Heart right ventricle (tissue), 16 donors: Measurements from ENCODE around the gene SMARCE1. TPM values are rescaled to one million over a fixed set of nuclear protein-coding genes. Genes with fewer than 3 reads are reported as not detected.
A peak's percentile ranks its signal among the peaks of the same experiment; 100 is the strongest.

Experiments used
- ATAC-seq, 8 donors: fragments of 200-7000 bp; cut with Tn5 transposase; one replicate each; pipeline ENCODE4 v1.9.1; 2020; ENCODE audit warnings: mild to moderate bottlenecking in 8 of 8, moderate library complexity in 8 of 8, moderate number of reproducible peaks in 1 of 8
- DNase-seq, 2 donors: peaks; one replicate each; pipeline ENCODE4 v3.0.0-alpha.2; 2020
- H3K27ac ChIP-seq, 10 donors: fragments of 200-600 bp; sonication (generic) in 2 of 10; one replicate each; pipeline versions ENCODE4 v1.5.0 to v1.8.0; 2020 to 2022; ENCODE audit warnings: mild to moderate bottlenecking in 3 of 10
- H3K27me3 ChIP-seq, 7 donors: fragments of 200-600 bp; one replicate each; pipeline ENCODE4 v1.8.0; 2021 to 2022; ENCODE audit warnings: mild to moderate bottlenecking in 2 of 7
- H3K36me3 ChIP-seq, 9 donors: fragments of 200-600 bp; sonication (generic) in 1 of 9; one replicate each; pipeline versions ENCODE4 v1.5.0 to v1.8.0; 2020 to 2022; ENCODE audit warnings: mild to moderate bottlenecking in 2 of 9
- H3K4me1 ChIP-seq, 9 donors: fragments of 200-600 bp; sonication (generic) in 1 of 9; one replicate each; pipeline versions ENCODE4 v1.5.0 to v1.8.0; 2020 to 2022; ENCODE audit warnings: mild to moderate bottlenecking in 4 of 9
- H3K4me3 ChIP-seq, 10 donors: fragments of 200-600 bp; sonication (generic) in 2 of 10; one replicate each; pipeline versions ENCODE4 v1.5.0 to v1.8.0; 2020 to 2022; ENCODE audit warnings: mild to moderate bottlenecking in 7 of 10, moderate library complexity in 2 of 10
- H3K9me3 ChIP-seq, 11 donors: fragments of 200-600 bp in 10 of 11; sonication (generic) in 2 of 11; one replicate each; pipeline versions ENCODE4 v1.5.0 to v1.8.0; 2013 to 2022; ENCODE audit warnings: mild to moderate bottlenecking in 2 of 11, control low read depth in 1 of 11, moderate library complexity in 1 of 11
- CTCF ChIP-seq, 9 donors: fragments of 200-600 bp; sonication (generic) in 2 of 9; IDR thresholded peaks; one replicate each; pipeline versions ENCODE4 v1.5.0 to v1.8.0; 2021 to 2022; ENCODE audit warnings: antibody characterized with exemption in 9 of 9, mild to moderate bottlenecking in 5 of 9, moderate library complexity in 1 of 9
- WGBS, 2 donors: extraction: QIAGEN DNeasy Blood & Tissue Kit; methylation state at CpG; one replicate each; pipeline ENCODE4 v1.1.7; 2013; ENCODE audit warnings: inconsistent platforms in 1 of 2; 5-methylcytosine and 5-hydroxymethylcytosine counted together
- intact Hi-C, 10 donors: fragments of 100-400 bp; cut with DNase I; formaldehyde crosslinking; loops; one replicate each; pipeline versions ENCODE4 v1.11.1 to v1.14.2; 2022
- polyA plus RNA-seq, 2 donors: library from polyadenylated mRNA; stranded (reverse); fragments of 200-250 nt; gene quantifications; one replicate each; pipeline ENCODE4 v1.2.3, GENCODE V29; 2013
- total RNA-seq, 10 donors: library from RNA; stranded (reverse); fragmentation: NEBNext Ultra II Directional in 3 of 10; extraction: Animal tissue kit (Norgen Biotek cat#: 25700) in 3 of 10; gene quantifications; one replicate each; pipeline versions ENCODE4 v1.2.1 to v1.2.4, GENCODE V29; 2021 to 2023
- donor health status: Arrhythmogenic right ventricular cardiomyopathy.
- donor health status: ischemic (EF 13 %, LVEDD 7.1; RV severe dilation, severe dysfunction).
- donor health status: healthy with polysubstance abuse.
- donor health status: DM: no; HTN: yes; CAD: no.
- donor health status: DM: no; HTN: no; CAD: no.
- donor health status: ischemic (EF 25% LVEDD 6.9; RV normal size, moderate dysfunction).
- donor health status: ischemic (EF 25% LVEDD 5.7; RV mildly dilated, moderate dysfunction).
- donor health status: healthy.
- donor health status: DM: yes; HTN: yes; CAD: no.
- donor health status: Ischemic cardiomyopathy.
- donor health status: ischemic (EF 35%, LVEDD 5.7; RV mildly dilated, moderate dysfunction).
- donor health status: nonischemic (EF 11% LVEDD 7.7; RV severe dilation, severe dysfunction).
- donor health status: DM: yes; HTN: yes; CAD: no.
- donor health status: PGD.
- donor health status: ischemic (EF 29% LVEDD 5.4; RV normal size, mild dysfunction).
- donor health status: nonischemic (EF 23%, LVEDD 6.1; RV moderate dilation, normal function).

The SMARCE1 gene
- total and polyA plus RNA-seq, 12 donors: 48.6 to 85.5 (median 65.3) TPM

DNA sequence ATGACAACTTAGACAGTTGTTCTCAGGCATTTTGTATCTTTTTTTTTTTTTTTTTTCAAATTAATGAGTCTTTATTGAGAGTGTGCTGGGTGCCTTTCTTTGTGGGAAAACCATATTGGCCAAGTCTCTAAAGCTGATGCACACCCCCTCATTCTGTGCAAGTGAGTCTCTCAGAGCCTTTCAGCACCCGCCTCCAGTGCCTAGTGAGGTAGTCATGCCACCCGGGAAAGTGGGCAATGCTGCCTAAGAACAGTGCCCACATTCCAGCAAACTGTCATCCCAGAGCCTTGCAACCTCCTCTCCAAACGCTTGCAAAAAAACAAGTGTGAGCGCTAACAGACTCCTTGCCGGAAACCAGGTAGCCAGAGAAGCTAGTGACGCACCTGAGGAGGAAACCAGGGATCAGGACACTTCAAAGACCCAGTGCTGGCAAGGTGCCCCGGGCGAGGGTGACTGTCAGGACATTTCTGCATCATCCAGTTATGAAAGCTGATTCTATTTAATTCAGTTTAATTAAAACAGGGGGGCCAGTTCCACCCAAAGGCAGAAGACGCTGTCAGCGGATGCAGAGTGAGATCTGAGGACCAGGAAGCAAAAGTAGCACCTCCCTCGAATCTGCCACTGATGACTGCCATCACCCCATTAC lies 34.9 kb downstream of the SMARCE1 start:
- Histone ChIP-seq H3K27me3 (peaks cover 4 to 36% (median 9%) of the 10 kb centered on the region in 7 donors), H3K36me3 (no peaks in the 10 kb centered on the region), H3K9me3 (no peaks in the 10 kb centered on the region), H3K27ac (peak overlapping the region in 1 of 10 donors; percentile 75), H3K4me3 (no peak overlapping the region), H3K4me1 (peaks cover 0 to 11% (median 0%) of the 10 kb centered on the region in 9 donors)
- intact Hi-C loops: loop anchor here in 2 of 10 donors (10.0 kb wide), 2 partner anchors 182 to 1052 kb away; partner anchors contain the start of gene KRT28 (in 1 of the 2)
- no peak for DNase-seq
- 76 to 77% methylated on average over 11 of the region's 11 CpGs for WGBS, 2 donors
- TF ChIP-seq CTCF (IDR thresholded peaks at IDR 0.05): no peak
- ATAC-seq: no peak

DNA sequence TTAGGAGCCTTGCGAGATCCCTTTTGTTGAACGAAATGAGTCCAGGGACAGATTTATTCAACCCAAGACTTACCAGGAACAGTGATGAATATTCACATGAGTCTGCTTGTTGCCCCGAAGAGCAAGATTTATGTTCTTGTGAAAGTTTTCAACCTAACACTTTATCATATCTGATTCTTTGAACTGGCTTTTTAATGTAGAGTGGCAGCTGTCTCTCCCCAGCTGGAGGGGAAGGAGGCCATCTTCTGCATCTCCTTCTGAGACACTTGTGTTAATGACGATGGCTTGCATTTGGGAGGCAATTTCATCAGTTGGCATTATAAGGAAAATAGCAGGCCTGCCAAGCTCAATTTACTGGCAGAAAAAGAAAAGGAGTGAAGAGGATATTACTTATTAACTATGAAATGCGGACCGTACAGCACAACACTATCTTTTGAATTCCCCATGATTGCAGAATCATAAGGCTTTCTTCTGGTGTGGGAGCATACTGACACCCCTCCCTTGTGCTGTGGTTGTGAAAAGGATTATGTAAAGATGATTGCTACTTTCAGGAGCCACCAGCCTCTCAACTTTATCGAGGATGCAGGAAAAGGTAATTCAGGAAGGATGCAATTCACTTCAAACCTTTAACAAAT lies 35.7 kb downstream of the SMARCE1 start:
- DNase-seq: no peak
- 76 to 77% methylated on average over 7 of the region's 7 CpGs for WGBS, 2 donors
- H3K4me3 ChIP-seq: no peak overlapping the region
- H3K9me3 ChIP-seq: no peaks in the 10 kb centered on the region
- peaks cover 4 to 30% (median 9%) of the 10 kb centered on the region in 7 donors for H3K27me3 ChIP-seq
- TF ChIP-seq CTCF (IDR thresholded peaks at IDR 0.05): no peak
- intact Hi-C loops: loop anchor here in 2 of 10 donors (10.0 kb wide), 2 partner anchors 183 to 1053 kb away; partner anchors contain the start of gene KRT28 (in 1 of the 2)
- H3K27ac ChIP-seq: no peak overlapping the region
- ATAC-seq: no peak
- peaks cover 0 to 11% (median 0%) of the 10 kb centered on the region in 9 donors for H3K4me1 ChIP-seq
- no peaks in the 10 kb centered on the region for H3K36me3 ChIP-seq

DNA sequence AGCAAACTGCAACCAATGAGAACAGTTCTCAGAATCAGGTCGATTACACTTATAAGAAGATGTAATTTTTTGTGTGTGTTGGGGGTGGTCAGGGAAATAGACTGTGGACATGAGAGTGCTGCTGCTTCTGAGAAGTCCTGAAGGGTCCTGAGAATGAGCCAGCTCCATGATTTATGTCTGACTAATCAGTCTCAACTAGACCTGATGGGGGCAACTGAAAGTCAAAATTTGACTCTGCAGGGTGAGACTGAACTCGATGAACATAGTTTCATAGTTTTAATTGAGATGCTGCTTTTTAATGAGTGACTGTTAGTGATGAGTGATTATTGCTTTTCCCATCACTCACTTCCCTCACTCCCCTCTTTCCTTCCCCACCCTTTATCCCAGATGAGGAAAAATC lies 37.3 kb downstream of the SMARCE1 start:
- Histone ChIP-seq H3K4me3 (no peak overlapping the region), H3K27me3 (peaks cover 0 to 16% (median 8%) of the 10 kb centered on the region in 7 donors), H3K4me1 (peaks cover 0 to 5% (median 0%) of the 10 kb centered on the region in 9 donors), H3K9me3 (no peaks in the 10 kb centered on the region), H3K36me3 (no peaks in the 10 kb centered on the region), H3K27ac (no peak overlapping the region)
- no peak for DNase-seq
- no peak for ATAC-seq
- 77 to 92% methylated on average over 2 of the region's 2 CpGs for WGBS, 2 donors
- TF ChIP-seq CTCF (IDR thresholded peaks at IDR 0.05): no peak
- intact Hi-C loops: loop anchor here in 2 of 10 donors (10.0 kb wide), 2 partner anchors 184 to 1054 kb away; partner anchors contain the start of gene KRT28 (in 1 of the 2)

- Histone ChIP-seq H3K4me1 (peaks cover 0 to 5% (median 0%) of the 10 kb centered on the region in 9 donors), H3K36me3 (no peaks in the 10 kb centered on the region), H3K27ac (peak overlapping the region in 1 of 10 donors; percentile 49), H3K4me3 (no peak overlapping the region), H3K27me3 (peaks cover 0 to 3% (median 0%) of the 10 kb centered on the region in 7 donors), H3K9me3 (no peaks in the 10 kb centered on the region)
- TF ChIP-seq CTCF (IDR thresholded peaks at IDR 0.05): no peak
- no peak for ATAC-seq
- intact Hi-C loops: no loop called here
- 72 to 81% methylated on average over 6 of the region's 6 CpGs for WGBS, 2 donors
- DNase-seq: no peak
These were observed 39.5 kb downstream of the SMARCE1 start for GRCh38 chr17:40608061-40608581.
